WTC11 (cell line): ENCODE results near the gene TMCO2. TPM values are rescaled to one million over a fixed set of nuclear protein-coding genes. Genes with fewer than 3 reads are reported as not detected.

Experiments used
- ATAC-seq: fragments of 200-7000 bp; cut with Tn5 transposase; 2 replicates; pipeline ENCODE4 v1.10.0; 2021; ENCODE audit warnings: mild to moderate bottlenecking, moderate library complexity
- CTCF ChIA-PET: fragments of 300-600 bp; sonication (Branson Sonifier 250); formaldehyde crosslinking; loops from one replicate; lab custom pipeline; 2021; ENCODE audit warnings: antibody characterized with exemption; lab: Charles Lee
- POLR2A ChIA-PET: fragments of 350-600 bp; sonication (Branson Sonifier 250); formaldehyde crosslinking; loops from one replicate; lab custom pipeline; 2021; ENCODE audit warnings: antibody characterized with exemption; lab: Charles Lee
- DNase-seq: peaks from one replicate; pipeline ENCODE4 v3.0.0; 2021; ENCODE audit warnings: low spot score
- H3K27ac Mint-ChIP-seq: 2 replicates; pipeline ENCODE4 v1.8.0; 2021; ENCODE audit warnings: mixed read lengths
- H3K27me3 Mint-ChIP-seq: 2 replicates; pipeline ENCODE4 v1.8.0; 2021; ENCODE audit warnings: low read depth, mild to moderate bottlenecking, moderate library complexity, mixed read lengths
- H3K36me3 Mint-ChIP-seq: 2 replicates; pipeline ENCODE4 v1.8.0; 2021; ENCODE audit warnings: mixed read lengths
- H3K4me1 Mint-ChIP-seq: 2 replicates; pipeline ENCODE4 v1.8.0; 2022; ENCODE audit warnings: mixed read lengths
- H3K4me3 Mint-ChIP-seq: 2 replicates; pipeline ENCODE4 v1.8.0; 2021; ENCODE audit warnings: mild to moderate bottlenecking, moderate library complexity, mixed read lengths
- H3K9me3 Mint-ChIP-seq: 2 replicates; pipeline ENCODE4 v1.8.0; 2021; ENCODE audit warnings: mixed read lengths
- CREM ChIP-seq: sonication (generic); formaldehyde crosslinking; IDR thresholded peaks from 2 replicates; pipeline ENCODE4 v1.8.1; 2022; ENCODE audit warnings: mild to moderate bottlenecking, missing genetic modification reagents, moderate library complexity
- ETV6 ChIP-seq: sonication (generic); formaldehyde crosslinking; IDR thresholded peaks from 2 replicates; pipeline ENCODE4 v1.8.1; 2022; ENCODE audit warnings: mild to moderate bottlenecking, missing genetic modification reagents
- GTF2I ChIP-seq: fragments of 250-450 bp; sonication (Bioruptor Pico); conservative IDR thresholded peaks from 2 replicates; pipeline ENCODE4 v1.4.0; 2021; ENCODE audit warnings: mild to moderate bottlenecking
- HMGA2 ChIP-seq: fragments of 250-450 bp; sonication (Bioruptor Pico); IDR thresholded peaks from 2 replicates; pipeline ENCODE4 v1.4.0; 2021; ENCODE audit warnings: mild to moderate bottlenecking, moderate library complexity
- IRF2 ChIP-seq: sonication (generic); formaldehyde crosslinking; IDR thresholded peaks from 2 replicates; pipeline ENCODE4 v1.8.0; 2022; ENCODE audit warnings: low read depth, missing genetic modification reagents, borderline replicate concordance
- PRRX2 ChIP-seq: fragments of 250-450 bp; sonication (Bioruptor Pico); IDR thresholded peaks from 2 replicates; pipeline ENCODE4 v1.8.0; 2021; ENCODE audit warnings: mild to moderate bottlenecking
- SMAD4 ChIP-seq: sonication (generic); formaldehyde crosslinking; IDR thresholded peaks from 2 replicates; pipeline ENCODE4 v1.8.0; 2022; ENCODE audit warnings: mild to moderate bottlenecking, missing genetic modification reagents
- TEAD1 ChIP-seq: sonication (generic); formaldehyde crosslinking; IDR thresholded peaks from 2 replicates; pipeline ENCODE4 v1.8.0; 2022; ENCODE audit warnings: mild to moderate bottlenecking, missing genetic modification reagents
- TP53 ChIP-seq: sonication (generic); formaldehyde crosslinking; IDR thresholded peaks from 2 replicates; pipeline ENCODE4 v1.8.1; 2023; ENCODE audit warnings: mild to moderate bottlenecking, missing genetic modification reagents
- ZNF121 ChIP-seq: sonication (generic); formaldehyde crosslinking; IDR thresholded peaks from 2 replicates; pipeline ENCODE4 v1.8.0; 2023; ENCODE audit warnings: missing genetic modification reagents
- ZNF138 ChIP-seq: sonication (generic); formaldehyde crosslinking; conservative IDR thresholded peaks from 2 replicates; pipeline ENCODE4 v1.8.1; 2022; ENCODE audit warnings: mild to moderate bottlenecking, moderate library complexity, missing genetic modification reagents
- ZNF232 ChIP-seq: sonication (generic); formaldehyde crosslinking; IDR thresholded peaks from 2 replicates; pipeline ENCODE4 v1.8.0; 2022; ENCODE audit warnings: mild to moderate bottlenecking, missing genetic modification reagents
- ZNF416 ChIP-seq: fragments of 250-450 bp; sonication (Bioruptor Pico); IDR thresholded peaks from 2 replicates; pipeline ENCODE4 v1.9.0; 2021; ENCODE audit warnings: mild to moderate bottlenecking, inconsistent platforms
- total RNA-seq: library from RNA; stranded (reverse); gene quantifications from 3 replicates; pipeline ENCODE4 v1.2.3, GENCODE V29; 2021
- TF ChIP-seq, protein P1 (sequence below): fragments of 250-450 bp; sonication (Bioruptor Pico); conservative IDR thresholded peaks from 2 replicates; pipeline ENCODE4 v1.9.0; 2021; ENCODE audit warnings: mild to moderate bottlenecking
- TF ChIP-seq, protein P2 (sequence below): sonication (generic); formaldehyde crosslinking; IDR thresholded peaks from 2 replicates; pipeline ENCODE4 v1.8.1; 2023; ENCODE audit warnings: mild to moderate bottlenecking, missing genetic modification reagents
- TF ChIP-seq, protein P3 (sequence below): sonication (generic); formaldehyde crosslinking; IDR thresholded peaks from 2 replicates; pipeline ENCODE4 v1.8.0; 2022; ENCODE audit warnings: missing genetic modification reagents
- TF ChIP-seq, protein P4 (sequence below): sonication (generic); formaldehyde crosslinking; IDR thresholded peaks from 2 replicates; pipeline ENCODE4 v1.8.0; 2022; ENCODE audit warnings: mild to moderate bottlenecking, missing genetic modification reagents
- TF ChIP-seq, protein P5 (sequence below): sonication (generic); formaldehyde crosslinking; IDR thresholded peaks from 2 replicates; pipeline ENCODE4 v1.8.1; 2023; ENCODE audit warnings: mild to moderate bottlenecking, missing genetic modification reagents
- TF ChIP-seq, protein P6 (sequence below): sonication (generic); formaldehyde crosslinking; IDR thresholded peaks from 2 replicates; pipeline ENCODE4 v1.8.0; 2023; ENCODE audit warnings: missing genetic modification reagents, mild to moderate bottlenecking, borderline replicate concordance

Gene TMCO2
- total RNA-seq, 1 experiment from 2014 or later: not detected

DNA sequence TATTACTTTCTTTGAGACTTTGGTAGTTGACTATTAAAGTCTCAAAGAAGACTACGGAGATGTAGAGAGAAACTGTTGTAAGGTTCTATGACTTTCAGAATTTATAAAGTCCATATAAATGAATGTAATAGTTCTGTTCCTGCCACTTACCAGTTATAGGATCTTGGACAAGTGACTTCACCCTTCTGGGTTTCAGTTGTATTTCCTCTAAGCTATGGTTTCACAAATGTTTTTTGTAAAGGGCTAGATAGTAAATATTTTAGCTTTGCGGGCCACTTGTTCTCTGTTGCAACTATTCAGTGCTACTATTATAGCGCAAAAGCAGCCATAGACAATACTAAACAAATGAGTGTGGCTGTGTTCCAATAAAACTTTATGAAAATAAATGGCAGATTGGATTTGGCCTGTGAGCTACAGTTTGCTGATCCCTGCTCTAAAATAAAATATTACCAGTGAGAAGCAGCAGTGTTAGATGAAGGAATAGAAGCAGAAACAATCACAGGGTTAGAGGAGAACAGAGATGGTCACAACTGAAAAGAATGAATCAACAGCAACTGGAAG is 25.0 kb downstream of the TMCO2 start (continued):
- TF ChIP-seq, protein P1, sequence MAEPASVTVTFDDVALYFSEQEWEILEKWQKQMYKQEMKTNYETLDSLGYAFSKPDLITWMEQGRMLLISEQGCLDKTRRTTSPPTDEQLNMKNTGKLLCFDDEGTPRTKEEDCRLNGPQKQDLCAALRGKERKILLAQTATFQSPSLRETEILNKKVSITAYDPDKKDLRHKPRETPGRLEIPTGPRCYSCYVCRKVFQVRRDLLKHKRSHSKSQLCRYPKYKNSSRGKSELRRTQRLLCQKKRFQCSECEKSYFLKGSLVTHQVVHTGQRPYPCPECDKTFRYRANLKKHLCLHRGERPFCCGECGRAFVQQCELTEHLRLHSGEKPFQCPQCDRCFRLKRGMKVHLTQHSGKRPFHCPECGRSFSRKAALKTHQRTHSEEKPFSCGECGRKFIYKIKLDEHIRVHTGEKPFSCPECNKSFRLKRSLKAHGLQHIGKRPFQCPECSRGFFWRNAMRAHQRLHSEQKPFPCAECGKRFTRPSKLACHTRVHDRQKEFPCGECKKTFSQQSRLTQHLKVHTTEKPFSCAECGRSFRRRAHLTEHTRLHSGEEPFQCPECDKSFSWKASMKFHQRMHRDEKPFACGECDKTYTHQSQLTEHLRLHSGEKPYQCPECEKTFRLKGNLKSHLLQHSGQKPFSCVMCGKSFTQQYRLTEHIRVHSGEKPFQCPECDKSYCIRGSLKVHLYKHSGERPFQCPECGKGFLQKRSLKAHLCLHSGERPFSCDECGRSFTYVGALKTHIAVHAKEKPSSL (CRISPR knock-in tag): no peak
- TF ChIP-seq HMGA2 (CRISPR knock-in tag) (no peak), ZNF138 (CRISPR knock-in tag) (no peak)

DNA sequence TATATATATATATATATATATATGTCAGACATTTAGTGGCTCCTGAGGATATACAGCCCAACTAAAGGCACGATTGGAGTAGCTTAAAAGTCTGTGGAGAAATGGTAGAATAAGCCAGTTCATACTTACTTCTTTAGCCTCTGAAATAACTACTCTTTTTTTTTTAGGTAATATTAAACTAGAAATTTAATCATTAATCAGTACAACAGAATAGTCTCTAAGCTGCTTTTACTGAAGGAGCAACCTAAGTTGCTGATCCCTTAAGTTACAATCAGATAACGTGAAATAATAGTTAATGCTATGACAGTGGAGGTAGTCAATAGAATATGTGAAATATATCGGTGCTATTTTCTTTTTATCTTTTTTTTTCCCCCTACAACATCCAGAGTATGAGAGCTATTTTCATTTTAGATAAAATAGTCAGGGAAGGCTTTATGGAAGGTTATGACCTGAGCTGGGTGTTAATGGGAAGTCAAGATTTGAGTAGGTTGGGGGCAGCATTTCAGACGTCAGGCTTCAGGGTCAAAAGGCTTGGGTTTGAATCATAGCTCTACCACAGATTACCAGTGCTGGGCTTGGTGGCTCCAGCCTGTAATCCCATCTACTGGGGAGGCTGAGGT is 25.9 kb downstream of the TMCO2 start:
- Mint-ChIP-seq H3K9me3 (no peaks in the 10 kb centered on the region), H3K4me3 (no peak overlapping the region), H3K27me3 (no peaks in the 10 kb centered on the region), H3K27ac (no peak overlapping the region), H3K4me1 (no peaks in the 10 kb centered on the region; the same call in 1 of the 2 replicates), H3K36me3 (peaks cover 25% of the 10 kb centered on the region)
- TF ChIP-seq, protein P2, sequence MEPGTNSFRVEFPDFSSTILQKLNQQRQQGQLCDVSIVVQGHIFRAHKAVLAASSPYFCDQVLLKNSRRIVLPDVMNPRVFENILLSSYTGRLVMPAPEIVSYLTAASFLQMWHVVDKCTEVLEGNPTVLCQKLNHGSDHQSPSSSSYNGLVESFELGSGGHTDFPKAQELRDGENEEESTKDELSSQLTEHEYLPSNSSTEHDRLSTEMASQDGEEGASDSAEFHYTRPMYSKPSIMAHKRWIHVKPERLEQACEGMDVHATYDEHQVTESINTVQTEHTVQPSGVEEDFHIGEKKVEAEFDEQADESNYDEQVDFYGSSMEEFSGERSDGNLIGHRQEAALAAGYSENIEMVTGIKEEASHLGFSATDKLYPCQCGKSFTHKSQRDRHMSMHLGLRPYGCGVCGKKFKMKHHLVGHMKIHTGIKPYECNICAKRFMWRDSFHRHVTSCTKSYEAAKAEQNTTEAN (CRISPR knock-in tag): no peak
- TF ChIP-seq ETV6 (CRISPR knock-in tag) (no peak), CREM (CRISPR knock-in tag) (no peak), ZNF416 (no peak), TEAD1 (no peak), ZNF232 (no peak), PRRX2 (no peak), ZNF121 (CRISPR knock-in tag) (no peak), TP53 (CRISPR knock-in tag) (no peak), GTF2I (CRISPR knock-in tag) (no peak), HMGA2 (CRISPR knock-in tag) (no peak), SMAD4 (no peak), IRF2 (CRISPR knock-in tag) (no peak)
- TF ChIP-seq, protein P3, sequence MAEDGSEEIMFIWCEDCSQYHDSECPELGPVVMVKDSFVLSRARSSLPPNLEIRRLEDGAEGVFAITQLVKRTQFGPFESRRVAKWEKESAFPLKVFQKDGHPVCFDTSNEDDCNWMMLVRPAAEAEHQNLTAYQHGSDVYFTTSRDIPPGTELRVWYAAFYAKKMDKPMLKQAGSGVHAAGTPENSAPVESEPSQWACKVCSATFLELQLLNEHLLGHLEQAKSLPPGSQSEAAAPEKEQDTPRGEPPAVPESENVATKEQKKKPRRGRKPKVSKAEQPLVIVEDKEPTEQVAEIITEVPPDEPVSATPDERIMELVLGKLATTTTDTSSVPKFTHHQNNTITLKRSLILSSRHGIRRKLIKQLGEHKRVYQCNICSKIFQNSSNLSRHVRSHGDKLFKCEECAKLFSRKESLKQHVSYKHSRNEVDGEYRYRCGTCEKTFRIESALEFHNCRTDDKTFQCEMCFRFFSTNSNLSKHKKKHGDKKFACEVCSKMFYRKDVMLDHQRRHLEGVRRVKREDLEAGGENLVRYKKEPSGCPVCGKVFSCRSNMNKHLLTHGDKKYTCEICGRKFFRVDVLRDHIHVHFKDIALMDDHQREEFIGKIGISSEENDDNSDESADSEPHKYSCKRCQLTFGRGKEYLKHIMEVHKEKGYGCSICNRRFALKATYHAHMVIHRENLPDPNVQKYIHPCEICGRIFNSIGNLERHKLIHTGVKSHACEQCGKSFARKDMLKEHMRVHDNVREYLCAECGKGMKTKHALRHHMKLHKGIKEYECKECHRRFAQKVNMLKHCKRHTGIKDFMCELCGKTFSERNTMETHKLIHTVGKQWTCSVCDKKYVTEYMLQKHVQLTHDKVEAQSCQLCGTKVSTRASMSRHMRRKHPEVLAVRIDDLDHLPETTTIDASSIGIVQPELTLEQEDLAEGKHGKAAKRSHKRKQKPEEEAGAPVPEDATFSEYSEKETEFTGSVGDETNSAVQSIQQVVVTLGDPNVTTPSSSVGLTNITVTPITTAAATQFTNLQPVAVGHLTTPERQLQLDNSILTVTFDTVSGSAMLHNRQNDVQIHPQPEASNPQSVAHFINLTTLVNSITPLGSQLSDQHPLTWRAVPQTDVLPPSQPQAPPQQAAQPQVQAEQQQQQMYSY (CRISPR knock-in tag): no peak
- TF ChIP-seq, protein P4, sequence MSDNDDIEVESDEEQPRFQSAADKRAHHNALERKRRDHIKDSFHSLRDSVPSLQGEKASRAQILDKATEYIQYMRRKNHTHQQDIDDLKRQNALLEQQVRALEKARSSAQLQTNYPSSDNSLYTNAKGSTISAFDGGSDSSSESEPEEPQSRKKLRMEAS (CRISPR knock-in tag): no peak
- TF ChIP-seq, protein P5, sequence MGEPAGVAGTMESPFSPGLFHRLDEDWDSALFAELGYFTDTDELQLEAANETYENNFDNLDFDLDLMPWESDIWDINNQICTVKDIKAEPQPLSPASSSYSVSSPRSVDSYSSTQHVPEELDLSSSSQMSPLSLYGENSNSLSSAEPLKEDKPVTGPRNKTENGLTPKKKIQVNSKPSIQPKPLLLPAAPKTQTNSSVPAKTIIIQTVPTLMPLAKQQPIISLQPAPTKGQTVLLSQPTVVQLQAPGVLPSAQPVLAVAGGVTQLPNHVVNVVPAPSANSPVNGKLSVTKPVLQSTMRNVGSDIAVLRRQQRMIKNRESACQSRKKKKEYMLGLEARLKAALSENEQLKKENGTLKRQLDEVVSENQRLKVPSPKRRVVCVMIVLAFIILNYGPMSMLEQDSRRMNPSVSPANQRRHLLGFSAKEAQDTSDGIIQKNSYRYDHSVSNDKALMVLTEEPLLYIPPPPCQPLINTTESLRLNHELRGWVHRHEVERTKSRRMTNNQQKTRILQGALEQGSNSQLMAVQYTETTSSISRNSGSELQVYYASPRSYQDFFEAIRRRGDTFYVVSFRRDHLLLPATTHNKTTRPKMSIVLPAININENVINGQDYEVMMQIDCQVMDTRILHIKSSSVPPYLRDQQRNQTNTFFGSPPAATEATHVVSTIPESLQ (CRISPR knock-in tag): no peak
- TF ChIP-seq, protein P6, sequence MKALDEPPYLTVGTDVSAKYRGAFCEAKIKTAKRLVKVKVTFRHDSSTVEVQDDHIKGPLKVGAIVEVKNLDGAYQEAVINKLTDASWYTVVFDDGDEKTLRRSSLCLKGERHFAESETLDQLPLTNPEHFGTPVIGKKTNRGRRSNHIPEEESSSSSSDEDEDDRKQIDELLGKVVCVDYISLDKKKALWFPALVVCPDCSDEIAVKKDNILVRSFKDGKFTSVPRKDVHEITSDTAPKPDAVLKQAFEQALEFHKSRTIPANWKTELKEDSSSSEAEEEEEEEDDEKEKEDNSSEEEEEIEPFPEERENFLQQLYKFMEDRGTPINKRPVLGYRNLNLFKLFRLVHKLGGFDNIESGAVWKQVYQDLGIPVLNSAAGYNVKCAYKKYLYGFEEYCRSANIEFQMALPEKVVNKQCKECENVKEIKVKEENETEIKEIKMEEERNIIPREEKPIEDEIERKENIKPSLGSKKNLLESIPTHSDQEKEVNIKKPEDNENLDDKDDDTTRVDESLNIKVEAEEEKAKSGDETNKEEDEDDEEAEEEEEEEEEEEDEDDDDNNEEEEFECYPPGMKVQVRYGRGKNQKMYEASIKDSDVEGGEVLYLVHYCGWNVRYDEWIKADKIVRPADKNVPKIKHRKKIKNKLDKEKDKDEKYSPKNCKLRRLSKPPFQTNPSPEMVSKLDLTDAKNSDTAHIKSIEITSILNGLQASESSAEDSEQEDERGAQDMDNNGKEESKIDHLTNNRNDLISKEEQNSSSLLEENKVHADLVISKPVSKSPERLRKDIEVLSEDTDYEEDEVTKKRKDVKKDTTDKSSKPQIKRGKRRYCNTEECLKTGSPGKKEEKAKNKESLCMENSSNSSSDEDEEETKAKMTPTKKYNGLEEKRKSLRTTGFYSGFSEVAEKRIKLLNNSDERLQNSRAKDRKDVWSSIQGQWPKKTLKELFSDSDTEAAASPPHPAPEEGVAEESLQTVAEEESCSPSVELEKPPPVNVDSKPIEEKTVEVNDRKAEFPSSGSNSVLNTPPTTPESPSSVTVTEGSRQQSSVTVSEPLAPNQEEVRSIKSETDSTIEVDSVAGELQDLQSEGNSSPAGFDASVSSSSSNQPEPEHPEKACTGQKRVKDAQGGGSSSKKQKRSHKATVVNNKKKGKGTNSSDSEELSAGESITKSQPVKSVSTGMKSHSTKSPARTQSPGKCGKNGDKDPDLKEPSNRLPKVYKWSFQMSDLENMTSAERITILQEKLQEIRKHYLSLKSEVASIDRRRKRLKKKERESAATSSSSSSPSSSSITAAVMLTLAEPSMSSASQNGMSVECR (CRISPR knock-in tag): no peak
- no peak for DNase-seq
- ATAC-seq: no peak
- CTCF ChIA-PET: interaction anchor here (1.4 kb wide), 2 partner anchors 41 to 65 kb away, joined by 3 to 4 read pairs; no protein-coding TSS in a partner anchor
- POLR2A ChIA-PET: no interaction called here
